Spleen (tissue), 11 donors: Measurements from ENCODE around the gene ELFN2. TPM values are rescaled to one million over a fixed set of nuclear protein-coding genes. Genes with fewer than 3 reads are reported as not detected.

Source experiments
- DNase-seq: peaks from one replicate; pipeline ENCODE4 v3.0.0-alpha.2; 2020
- H3K27ac ChIP-seq, 8 donors: fragments of 200-600 bp; sonication (generic) in 7 of 8; 1 replicate in 4 of 8; 2 replicates in 4 of 8; pipeline versions ENCODE4 v1.5.0 to v1.8.0; 2016 to 2021; ENCODE audit warnings: inconsistent platforms in 4 of 8, mild to moderate bottlenecking in 4 of 8, moderate library complexity in 1 of 8
- H3K27me3 ChIP-seq, 7 donors: fragments of 200-600 bp; sonication (generic) in 6 of 7; replicated peaks in 1 of 7; 1 replicate in 4 of 7; 2 replicates in 3 of 7; pipeline versions ENCODE4 v1.5.0 to v1.8.0; 2016 to 2021; ENCODE audit warnings: inconsistent platforms in 3 of 7, mild to moderate bottlenecking in 1 of 7
- H3K36me3 ChIP-seq, 6 donors: fragments of 200-600 bp; sonication (generic) in 5 of 6; 1 replicate in 4 of 6; 2 replicates in 2 of 6; pipeline versions ENCODE4 v1.5.0 to v1.8.0; 2016 to 2021; ENCODE audit warnings: inconsistent platforms in 2 of 6
- H3K4me1 ChIP-seq, 6 donors: fragments of 200-600 bp; sonication (generic) in 5 of 6; 1 replicate in 3 of 6; 2 replicates in 3 of 6; pipeline versions ENCODE4 v1.5.0 to v1.8.0; 2016 to 2021; ENCODE audit warnings: inconsistent platforms in 3 of 6
- H3K4me3 ChIP-seq, 8 donors: fragments of 200-600 bp; sonication (generic) in 7 of 8; 1 replicate in 4 of 8; 2 replicates in 4 of 8; pipeline versions ENCODE4 v1.5.0 to v1.8.0; 2016 to 2021; ENCODE audit warnings: inconsistent platforms in 4 of 8, mild to moderate bottlenecking in 4 of 8, moderate library complexity in 2 of 8
- H3K9me3 ChIP-seq, 8 donors: fragments of 200-600 bp; sonication (generic) in 7 of 8; 1 replicate in 4 of 8; 2 replicates in 4 of 8; pipeline versions ENCODE4 v1.5.0 to v1.8.0; 2016 to 2021; ENCODE audit warnings: inconsistent platforms in 4 of 8
- CTCF ChIP-seq, 11 experiments: fragments of 200-600 bp in 7 of 11; fragments of 450-650 bp in 4 of 11; sonication (generic) in 4 of 11; IDR thresholded peaks in 8 of 11; conservative IDR thresholded peaks in 3 of 11; 1 replicate in 7 of 11; 2 replicates in 4 of 11; pipeline versions ENCODE4 v1.4.0 to v1.8.0; 2016 to 2021; ENCODE audit warnings: antibody characterized with exemption in 11 of 11, inconsistent platforms in 4 of 11, mild to moderate bottlenecking in 1 of 11
- POLR2A ChIP-seq, 3 donors: fragments of 450-650 bp; IDR thresholded peaks; one replicate each; pipeline ENCODE4 v1.5.1; 2017; ENCODE audit warnings: antibody characterized with exemption in 3 of 3, mild to moderate bottlenecking in 1 of 3
- POLR2AphosphoS5 ChIP-seq, 3 donors: sonication (generic); formaldehyde crosslinking; IDR thresholded peaks; one replicate each; pipeline ENCODE4 v1.5.1; 2017; ENCODE audit warnings: antibody characterized with exemption in 3 of 3
- WGBS, 5 donors: extraction: QIAGEN DNeasy Blood & Tissue Kit in 3 of 5; methylation state at CpG; one replicate each; pipeline versions ENCODE4 v1.1.5 to v1.1.7; 2013 to 2018; 5-methylcytosine and 5-hydroxymethylcytosine counted together
- intact Hi-C: fragments of 100-400 bp; cut with DNase I; formaldehyde crosslinking; loops from one replicate; pipeline ENCODE4 v1.15.0; 2023; ENCODE audit warnings: low total_unique reads
- polyA plus RNA-seq, 3 donors: library from polyadenylated mRNA; stranded (reverse); fragments of 200-250 nt; gene quantifications; one replicate each; pipeline ENCODE4 v1.2.1, GENCODE V29; 2013
- total RNA-seq, 7 donors: library from RNA; depleted of rRNA in 3 of 7; stranded (reverse); fragments of >200 nt in 3 of 7; fragmentation: NEBNext Ultra II Directional in 4 of 7; extraction: Animal tissue kit (Norgen Biotek cat#: 25700) in 4 of 7; gene quantifications; one replicate each; pipeline versions ENCODE4 v1.1.0 to v1.2.1, GENCODE V29; 2016 to 2021
- donor health status: healthy with polysubstance abuse.
- donor health status: DM: no; HTN: no; CAD: no; lungs with moderate emphysema.
- donor health status: DM: no; HTN: no; CAD: no.
- donor health status: Bipolar disorder and iron deficiency.
- donor health status: healthy.
- donor health status: DM: no; HTN: no; CAD: no.
- donor health status: DM: yes; HTN: yes; CAD: no.

Gene ELFN2
- total and polyA plus RNA-seq, 10 donors = 0.02 to 0.19 (median 0.07) TPM; not detected in 1

GRCh38 chr22:37473437-37473946 lies 46.2 kb upstream of the ELFN2 start:
- WGBS, 5 donors = 72 to 95% (median 87%) methylated on average over 8 of the region's 8 CpGs
- intact Hi-C loops = no loop called here
- peak; percentile 63 for DNase-seq
- H3K36me3 ChIP-seq = peaks cover 0 to 100% (median 77%) of the 10 kb centered on the region in 6 donors
- H3K9me3 ChIP-seq = no peaks in the 10 kb centered on the region
- TF ChIP-seq CTCF (IDR thresholded peaks at IDR 0.05 in 8 of 11, conservative IDR thresholded peaks at IDR 0.05 in 3 of 11) (no peak), POLR2AphosphoS5 (IDR thresholded peaks at IDR 0.05) (no peak), POLR2A (IDR thresholded peaks at IDR 0.05) (no peak)
- no peak overlapping the region for H3K27ac ChIP-seq
- H3K27me3 ChIP-seq = no peaks in the 10 kb centered on the region
- H3K4me1 ChIP-seq = peaks cover 0 to 8% (median 0%) of the 10 kb centered on the region in 6 donors
- H3K4me3 ChIP-seq = no peak overlapping the region

DNA sequence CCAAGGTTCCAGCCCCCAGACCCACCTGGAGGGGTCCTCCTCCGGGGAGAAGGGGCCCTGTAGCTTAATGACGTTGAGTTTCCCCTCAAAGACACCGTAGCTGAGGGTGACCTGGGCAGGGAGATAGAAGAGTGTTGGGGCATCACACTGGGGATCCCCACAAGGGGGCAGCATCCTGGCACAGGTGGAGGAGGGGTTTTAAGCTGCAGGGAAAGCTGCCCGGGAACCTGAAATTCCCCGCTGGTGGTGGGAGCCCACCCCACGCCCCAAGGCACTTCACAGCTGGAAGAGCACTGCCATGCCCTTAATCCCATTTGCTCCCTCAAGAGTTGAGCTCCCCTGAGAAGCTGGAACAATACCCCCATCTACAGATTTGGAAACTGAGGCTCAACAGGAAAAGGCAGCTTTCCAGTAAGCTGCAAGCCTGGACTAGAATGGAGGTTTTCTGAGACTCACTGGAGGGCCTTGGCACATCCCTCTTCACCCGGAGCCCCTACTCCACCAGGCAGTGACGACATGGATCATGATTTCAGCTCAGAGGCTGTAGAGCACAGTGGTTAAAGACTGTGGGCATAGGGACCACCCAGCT lies 45.2 kb upstream of the ELFN2 start:
- 47 to 76% (median 64%) methylated on average over 8 of the region's 8 CpGs for WGBS, 5 donors
- peaks cover 0 to 8% (median 0%) of the 10 kb centered on the region in 6 donors for H3K4me1 ChIP-seq
- H3K27ac ChIP-seq = no peak overlapping the region
- DNase-seq = no peak
- TF ChIP-seq CTCF (IDR thresholded peaks at IDR 0.05 in 8 of 11, conservative IDR thresholded peaks at IDR 0.05 in 3 of 11) (peak; percentile 5 to 74 (median 53)), POLR2AphosphoS5 (IDR thresholded peaks at IDR 0.05) (peak in 1 of 3 donors; percentile 24), POLR2A (IDR thresholded peaks at IDR 0.05) (no peak)
- no peaks in the 10 kb centered on the region for H3K27me3 ChIP-seq
- intact Hi-C loops = no loop called here
- no peak overlapping the region for H3K4me3 ChIP-seq
- peaks cover 0 to 100% (median 72%) of the 10 kb centered on the region in 6 donors for H3K36me3 ChIP-seq
- no peaks in the 10 kb centered on the region for H3K9me3 ChIP-seq

GRCh38 chr22:37471727-37472417 lies 44.6 kb upstream of the ELFN2 start:
- intact Hi-C loops = no loop called here
- peaks cover 0 to 100% (median 66%) of the 10 kb centered on the region in 6 donors for H3K36me3 ChIP-seq
- no peak overlapping the region for H3K4me3 ChIP-seq
- H3K27me3 ChIP-seq = no peaks in the 10 kb centered on the region
- TF ChIP-seq POLR2AphosphoS5 (IDR thresholded peaks at IDR 0.05) (no peak), CTCF (IDR thresholded peaks at IDR 0.05 in 8 of 11, conservative IDR thresholded peaks at IDR 0.05 in 3 of 11) (no peak), POLR2A (IDR thresholded peaks at IDR 0.05) (no peak)
- no peak overlapping the region for H3K27ac ChIP-seq
- DNase-seq = no peak
- 88 to 95% (median 91%) methylated on average over 9 of the region's 9 CpGs for WGBS, 5 donors
- no peaks in the 10 kb centered on the region for H3K9me3 ChIP-seq
- peaks cover 0 to 8% (median 0%) of the 10 kb centered on the region in 6 donors for H3K4me1 ChIP-seq

DNA sequence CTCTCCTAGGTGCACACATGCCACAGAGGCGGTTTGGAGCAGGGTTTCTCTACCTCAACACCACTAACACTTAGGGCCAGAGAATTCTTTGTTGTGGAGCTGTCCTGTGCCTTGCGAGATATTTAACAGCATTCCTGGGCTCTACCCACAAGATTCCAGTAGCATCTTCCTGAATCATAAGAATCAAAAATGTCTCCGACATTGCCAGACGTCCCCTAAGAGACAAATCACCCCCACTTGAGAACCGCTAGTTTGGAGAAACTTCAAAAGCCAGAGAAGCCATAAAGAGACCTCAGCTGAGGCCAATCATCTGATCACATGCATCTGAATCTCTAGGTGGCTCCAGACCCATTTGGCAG lies 42.8 kb upstream of the ELFN2 start:
- whole genome bisulfite sequencing, 5 donors = 79 to 92% (median 90%) methylated on average over 5 of the region's 5 CpGs
- Histone ChIP-seq H3K27me3 (no peaks in the 10 kb centered on the region), H3K9me3 (no peaks in the 10 kb centered on the region), H3K27ac (no peak overlapping the region), H3K4me1 (peaks cover 0 to 8% (median 0%) of the 10 kb centered on the region in 6 donors), H3K4me3 (no peak overlapping the region), H3K36me3 (peaks cover 0 to 100% (median 60%) of the 10 kb centered on the region in 6 donors)
- no peak for DNase-seq
- TF ChIP-seq POLR2A (IDR thresholded peaks at IDR 0.05) (no peak), POLR2AphosphoS5 (IDR thresholded peaks at IDR 0.05) (no peak), CTCF (IDR thresholded peaks at IDR 0.05 in 8 of 11, conservative IDR thresholded peaks at IDR 0.05 in 3 of 11) (no peak)
- intact Hi-C loops = no loop called here
